ENCODE results near the gene C4orf50.

The C4orf50 gene

DNA sequence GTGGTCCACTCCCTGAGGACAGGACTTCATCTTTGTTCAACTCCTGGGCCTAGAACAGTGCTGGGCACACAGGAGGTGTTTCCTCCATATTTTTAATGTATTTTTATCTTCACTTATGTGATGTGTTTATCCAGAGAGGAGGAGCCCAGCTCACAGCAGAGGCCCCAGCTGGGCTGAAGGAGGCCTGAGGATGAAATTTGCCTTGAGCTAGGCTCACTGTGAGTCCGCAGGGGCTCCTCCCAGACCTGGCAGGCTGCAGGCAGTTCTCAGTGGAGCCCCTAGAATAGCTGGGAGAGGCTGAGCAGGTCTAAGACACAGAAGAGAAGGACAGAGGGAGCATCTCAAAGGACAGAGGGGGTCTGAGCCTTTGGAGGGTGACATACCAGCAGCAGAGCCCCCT is 26.8 kb downstream of the C4orf50 start:
- no peak for DNase-seq

DNA sequence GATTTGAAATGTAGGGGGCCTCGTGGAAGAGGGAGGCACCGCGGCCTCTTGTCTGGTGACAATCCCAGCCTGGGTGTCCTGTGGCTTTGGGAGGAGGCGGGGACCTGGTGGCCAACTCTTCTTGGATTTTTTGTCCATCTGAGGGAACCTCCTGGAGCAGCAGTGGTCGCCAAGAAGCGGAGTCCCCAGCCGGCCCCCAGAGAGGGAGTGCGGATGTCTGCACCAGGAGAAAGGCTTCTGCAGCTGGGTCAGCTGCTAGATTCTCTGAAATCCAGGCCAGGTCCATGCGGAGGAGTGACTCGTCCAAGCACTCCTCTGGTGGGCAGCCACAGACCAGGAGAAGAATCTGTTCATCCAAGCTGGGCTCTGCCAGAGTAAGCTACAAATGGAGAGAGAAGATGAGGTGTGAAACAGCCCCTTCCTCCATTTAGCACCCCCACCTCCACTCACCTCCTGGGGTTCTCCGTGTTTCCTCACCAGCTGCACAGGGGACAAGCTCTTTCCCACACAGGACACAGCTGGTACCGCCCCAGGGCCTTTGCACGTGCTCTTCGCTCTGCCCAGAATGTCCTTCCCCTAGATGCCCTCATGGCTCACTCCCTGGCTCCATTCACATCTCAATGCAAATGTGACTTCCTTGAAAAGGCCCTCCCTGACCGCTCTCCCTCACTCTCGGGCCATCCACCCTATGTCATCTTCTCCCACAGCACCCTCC is 27.6 kb downstream of the C4orf50 start:
- DNase-seq = no peak

DNA sequence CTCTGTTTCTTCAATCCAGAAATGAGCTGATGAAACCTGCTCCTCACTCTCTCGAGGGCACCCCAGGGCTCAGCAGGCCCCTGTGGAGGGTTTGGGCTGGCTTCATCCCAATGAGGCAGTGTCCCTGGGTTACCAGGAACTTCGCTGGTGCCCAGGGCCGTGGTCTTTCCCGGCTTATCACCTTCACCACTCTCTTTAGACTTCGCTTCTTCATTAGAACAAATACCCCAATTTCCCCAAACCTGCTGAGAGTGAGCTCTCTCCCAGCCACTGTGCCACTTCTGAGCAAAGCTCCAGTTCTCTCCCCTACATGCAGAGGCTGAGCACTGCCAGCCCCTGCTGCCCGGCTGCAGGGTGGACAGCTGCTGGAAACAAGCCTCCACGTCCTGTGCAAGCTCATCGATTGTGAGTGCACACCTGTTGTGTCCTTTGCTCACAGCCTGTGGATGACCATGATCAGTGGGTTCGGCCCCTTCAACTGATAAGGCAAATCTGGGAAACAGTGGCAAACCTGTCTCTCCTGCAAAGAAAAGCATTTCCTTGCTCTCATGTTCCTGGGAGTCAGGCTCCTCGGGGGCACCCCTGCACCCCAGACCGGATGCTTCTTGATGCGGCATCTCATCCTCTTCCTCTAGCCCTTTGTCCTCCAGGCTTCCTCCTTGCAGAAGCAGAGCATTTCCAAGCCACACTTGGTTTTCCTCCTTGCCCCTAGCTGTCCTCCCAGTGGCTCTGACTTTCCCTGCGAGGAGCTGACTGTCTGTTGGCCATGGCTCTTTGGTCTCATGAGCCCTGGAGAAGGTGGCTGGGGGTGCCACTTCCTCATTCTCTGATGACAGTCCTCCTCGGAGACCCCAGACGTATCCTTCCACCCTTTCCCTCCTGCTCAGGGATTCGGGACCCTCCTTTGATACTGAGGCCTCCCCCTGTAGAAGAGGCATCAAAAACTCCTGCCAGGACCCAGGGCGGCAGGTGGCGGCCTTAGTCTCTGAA is 28.7 kb downstream of the C4orf50 start:
- DNase-seq = no peak

DNA sequence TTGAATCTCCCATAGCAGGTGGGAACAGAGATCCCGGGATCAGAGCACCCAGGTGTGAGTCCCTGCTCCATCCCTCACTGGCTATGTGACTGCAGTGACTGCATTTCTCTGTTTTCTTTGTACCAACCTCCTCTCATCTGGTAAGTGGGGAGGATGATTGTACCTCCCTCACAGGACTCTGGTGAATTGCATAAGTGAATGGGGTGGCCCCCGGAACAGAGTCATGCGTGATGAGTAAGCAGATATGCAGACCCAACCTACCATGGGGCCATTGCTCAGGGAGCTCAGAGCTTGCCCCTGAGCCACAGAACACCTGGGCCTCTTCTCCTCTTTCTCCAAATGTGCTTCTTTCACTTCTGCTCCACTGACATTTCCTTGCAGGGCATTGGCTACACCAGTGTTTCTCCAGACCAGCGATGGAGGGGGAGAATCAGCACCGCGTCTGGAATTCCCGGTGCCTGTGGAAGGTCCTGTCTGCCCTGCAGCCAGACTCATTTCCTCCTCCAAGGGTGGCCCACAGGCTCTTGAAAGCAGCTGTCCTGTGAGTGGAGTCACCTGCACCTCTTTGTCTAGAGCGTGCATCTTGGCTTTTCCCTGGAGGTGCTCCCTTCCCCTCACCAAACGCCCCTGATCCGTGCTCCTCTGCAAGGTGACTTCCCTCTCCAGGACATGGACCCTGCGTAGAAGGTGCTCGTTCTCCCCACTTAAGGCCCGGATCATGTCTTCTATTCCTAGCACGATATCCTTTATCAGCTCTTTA is 30.0 kb downstream of the C4orf50 start:
- no peak for DNase-seq

DNA sequence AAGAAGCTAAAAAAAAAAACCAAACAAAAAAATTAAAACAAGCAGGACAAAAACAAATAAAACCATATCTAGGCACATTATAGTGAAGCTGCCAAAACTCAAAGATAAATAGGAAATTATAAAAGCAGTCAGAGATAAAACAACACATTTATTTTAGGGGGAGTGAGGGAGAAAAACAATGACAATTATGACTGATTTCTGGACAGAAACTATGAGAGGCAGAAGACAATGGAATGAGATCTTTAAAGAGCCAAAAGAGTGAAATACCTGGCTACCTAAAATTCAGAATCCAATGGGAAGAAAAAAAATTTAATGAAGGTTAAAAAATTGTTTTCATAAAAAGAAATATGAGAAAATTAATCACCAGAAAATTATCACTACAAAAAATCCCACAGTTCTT is 33.4 kb downstream of the C4orf50 start:
- no peak for DNase-seq

DNA sequence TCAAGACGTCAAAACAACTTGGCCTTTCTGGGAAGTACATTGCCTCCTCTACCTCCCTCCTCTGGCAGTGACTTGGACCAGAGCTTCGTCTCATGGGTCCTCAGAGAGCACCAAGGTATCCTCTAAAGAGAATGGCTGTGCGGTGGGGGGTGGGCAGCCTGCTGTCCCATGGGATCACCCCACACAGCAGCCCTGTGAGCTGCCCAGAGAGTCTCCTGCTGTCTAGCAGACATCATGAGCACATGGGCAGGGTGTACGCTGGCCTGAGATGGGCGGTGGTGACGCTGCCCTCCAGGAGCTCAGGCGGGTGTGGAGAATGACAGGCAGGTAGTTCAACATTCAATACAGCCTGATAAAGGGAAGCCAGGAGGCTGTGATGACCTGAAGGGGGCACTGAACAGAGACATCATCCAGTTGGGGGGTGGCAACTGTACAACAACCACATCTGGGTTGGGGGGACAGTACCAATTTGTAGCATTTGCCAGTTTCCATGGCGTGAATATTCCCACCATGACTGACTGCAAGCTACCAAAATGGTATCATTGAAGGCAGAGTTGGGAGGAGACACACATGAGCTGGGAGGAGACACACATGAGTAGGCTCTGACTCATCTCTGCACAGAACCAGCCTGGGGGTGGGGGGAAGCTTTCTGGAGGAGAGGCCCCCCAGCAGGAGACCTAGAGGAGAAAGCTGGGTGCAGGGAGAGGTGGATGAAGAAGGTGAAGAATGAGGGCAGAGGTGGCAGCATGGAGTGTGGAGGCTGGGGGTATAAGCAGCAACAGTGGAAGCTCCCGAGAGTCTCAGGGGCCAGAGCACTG is 35.9 kb downstream of the C4orf50 start:
- DNase-seq = no peak

DNA sequence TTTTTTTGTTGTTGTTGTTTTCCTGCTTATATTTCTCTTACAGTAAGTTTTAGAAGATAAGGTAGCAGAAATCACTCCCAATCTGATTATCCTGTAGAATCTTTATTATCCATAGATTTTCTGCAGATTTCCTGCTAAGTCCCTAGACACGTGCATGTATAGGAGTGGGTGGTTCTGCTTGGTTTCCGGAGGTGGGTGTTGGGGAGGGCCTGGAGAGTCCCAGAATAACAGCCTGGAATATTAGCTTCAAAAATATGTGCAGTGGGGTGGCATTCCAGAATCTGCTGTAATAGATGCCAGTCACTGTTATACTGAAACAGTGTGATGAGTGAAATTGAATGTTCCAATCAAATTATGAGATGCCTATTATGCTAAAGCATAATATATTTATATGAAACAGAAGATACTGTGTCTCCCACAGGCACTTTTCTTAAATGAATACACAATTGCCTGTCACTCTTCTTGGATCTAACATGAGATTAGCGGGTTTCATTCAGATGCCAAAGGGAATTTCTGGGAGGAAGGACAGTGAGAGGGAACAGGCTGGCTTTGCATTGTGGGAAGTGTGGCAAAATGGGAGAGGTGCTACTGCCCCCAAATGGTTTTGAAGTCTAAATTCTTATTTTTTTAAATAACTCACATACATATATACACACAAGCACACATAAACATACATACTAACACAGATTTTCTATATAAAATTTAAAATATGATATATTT is 37.6 kb downstream of the C4orf50 start:
- DNase-seq = no peak

DNA sequence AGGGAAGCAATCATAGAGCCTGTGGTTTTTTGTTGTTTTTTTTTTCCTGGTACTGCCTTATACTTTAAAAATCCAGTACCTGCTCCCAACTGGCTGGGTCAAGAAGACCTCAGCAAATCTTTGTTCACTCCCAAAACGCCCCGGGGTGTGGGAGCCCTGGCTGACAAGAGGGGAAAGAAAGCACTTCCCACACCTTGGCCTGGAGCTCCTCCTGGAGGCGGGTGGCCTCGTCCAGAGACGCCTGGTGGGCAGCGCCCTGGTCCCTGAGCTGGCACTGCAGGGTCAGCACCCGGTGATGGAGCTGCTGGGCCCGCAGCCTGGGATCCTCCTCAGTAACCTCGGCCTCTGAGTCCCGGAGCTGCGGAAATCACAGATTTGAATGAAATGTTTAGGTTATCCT is 38.2 kb downstream of the C4orf50 start:
- no peak for DNase-seq

DNA sequence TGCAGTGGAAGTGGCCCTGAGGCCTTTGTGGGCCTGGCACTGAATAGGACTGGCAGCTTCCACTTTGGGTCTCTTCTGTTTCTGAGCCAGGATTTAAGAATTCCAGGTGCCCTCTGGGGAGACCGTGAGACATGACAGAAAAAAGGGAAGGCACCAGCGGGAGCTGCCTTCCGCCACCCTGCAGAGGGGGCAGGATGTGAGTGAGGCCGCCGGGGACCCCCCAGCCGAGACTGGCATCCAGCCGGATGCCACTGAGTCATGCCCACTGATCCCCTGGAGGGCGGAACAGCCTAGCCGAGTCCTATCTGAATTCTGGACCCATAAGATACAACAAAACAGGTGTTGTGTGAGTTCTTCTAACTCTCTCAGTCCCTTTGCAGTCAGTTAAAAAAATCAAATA is 41.3 kb downstream of the C4orf50 start:
- no peak for DNase-seq

DNA sequence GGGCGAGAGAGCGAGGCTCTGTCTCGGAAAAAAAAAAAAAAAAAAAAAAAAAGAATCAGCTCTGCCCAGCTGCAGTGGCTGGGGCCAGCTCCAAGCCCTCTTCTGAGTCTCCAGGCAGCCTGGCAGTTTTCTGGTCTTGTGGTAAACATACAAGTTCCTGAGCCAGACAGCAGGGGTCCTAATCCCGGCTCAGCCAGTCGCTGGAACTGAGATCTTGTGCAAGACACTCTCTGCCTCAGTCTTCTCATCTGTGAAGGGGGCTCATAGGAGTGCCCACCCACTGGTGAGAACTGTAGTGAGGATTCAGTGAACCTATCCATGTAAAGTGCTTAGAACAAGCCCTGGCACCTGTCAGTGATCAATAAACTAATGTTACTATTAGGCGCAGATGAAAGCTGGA is 41.8 kb downstream of the C4orf50 start:
- no peak for DNase-seq

DNA sequence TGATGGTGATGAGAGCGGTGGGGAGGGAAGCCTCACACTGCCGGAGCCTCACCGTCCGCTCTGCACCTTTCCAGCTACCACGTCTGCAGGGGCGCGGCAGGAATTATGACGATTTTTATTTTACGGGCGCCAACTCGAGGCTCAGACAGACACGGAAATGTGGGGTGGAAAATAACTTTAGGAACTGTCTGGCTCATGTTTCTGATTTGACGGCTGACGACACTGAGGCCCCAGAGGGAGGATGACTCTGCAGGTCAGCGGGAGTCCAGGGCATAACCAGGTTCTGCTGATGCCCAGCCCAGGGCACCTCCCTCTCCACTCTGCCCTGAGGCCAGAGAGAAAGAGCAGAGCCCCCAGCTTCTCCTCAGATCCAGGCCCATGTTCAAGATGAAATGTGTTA is 43.9 kb downstream of the C4orf50 start:
- DNase-seq = no peak

DNA sequence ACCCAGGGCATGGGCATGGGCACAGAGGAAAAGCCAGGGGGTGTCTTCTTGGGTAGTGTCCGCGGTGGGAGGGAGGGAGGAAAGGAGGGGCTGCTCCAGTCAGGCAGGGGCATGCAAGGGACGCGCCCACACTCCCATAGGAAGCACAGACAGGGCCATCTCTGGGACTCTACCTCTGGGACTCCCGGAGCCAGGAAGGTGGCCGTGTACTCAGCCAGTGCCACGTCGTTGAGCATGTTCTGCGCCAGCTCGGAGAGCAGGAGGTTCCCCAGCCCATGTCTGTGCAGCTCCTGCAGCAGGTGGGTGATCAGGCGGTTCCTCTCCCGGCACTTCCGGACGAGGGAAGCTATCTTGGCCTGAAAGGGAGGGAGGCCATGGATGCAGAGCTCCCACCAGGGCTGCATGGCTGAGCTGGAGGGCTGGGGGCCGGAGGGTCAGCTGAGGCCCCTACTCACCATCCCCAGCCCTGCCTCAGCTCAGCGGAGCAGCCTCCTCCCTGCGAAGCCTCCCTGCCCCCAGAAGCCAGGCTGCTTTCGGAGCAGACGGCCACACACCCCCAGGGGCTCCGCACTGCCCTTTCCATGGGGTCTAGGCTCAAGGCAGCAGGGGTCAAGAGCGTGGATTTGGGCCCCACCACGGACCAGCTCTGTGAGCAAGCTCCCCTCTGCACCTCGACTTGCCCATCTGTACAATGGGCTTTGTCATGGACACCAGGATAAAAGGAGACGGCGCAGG is 44.6 kb downstream of the C4orf50 start:
- no peak for DNase-seq

DNA sequence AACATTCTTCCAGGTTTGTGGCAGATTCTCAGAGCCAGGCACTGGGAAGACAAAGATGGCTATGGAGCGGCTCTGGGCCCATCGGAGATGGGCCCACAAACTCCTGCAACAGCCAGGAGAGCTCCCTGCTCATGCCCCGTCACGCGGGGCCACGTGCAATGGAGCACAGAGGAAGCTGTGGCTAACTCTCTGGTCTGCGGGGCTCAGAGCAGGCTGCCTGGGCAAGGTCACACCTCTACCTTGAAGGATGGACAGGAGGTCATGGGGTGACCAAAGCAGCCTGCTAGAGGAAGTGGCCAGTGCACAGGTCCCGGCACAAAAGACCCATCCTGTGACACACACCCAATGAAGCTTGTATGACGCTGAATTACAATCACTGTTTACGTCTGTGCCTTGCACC is 45.2 kb downstream of the C4orf50 start:
- DNase-seq = no peak

DNA sequence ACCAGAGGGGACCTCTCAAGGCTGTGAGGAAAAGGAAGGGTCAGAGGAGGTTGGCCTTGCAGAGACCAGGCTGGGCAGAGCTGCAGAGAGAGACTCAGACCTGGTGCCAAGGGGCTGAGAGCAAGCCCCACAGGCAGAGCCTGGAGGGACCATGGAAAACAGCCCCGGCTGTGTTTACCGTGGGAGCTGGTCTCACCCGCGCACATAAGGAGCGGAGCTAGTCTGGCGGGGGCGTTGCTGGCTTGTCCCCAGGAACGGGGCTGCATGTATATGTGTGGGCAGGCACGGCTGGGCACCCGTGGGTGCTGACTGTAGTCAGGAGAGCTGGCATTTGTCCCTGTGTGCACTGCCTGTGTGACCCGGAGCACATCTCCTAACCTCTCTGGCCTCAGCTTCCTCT is 45.7 kb downstream of the C4orf50 start:
- DNase-seq = no peak

DNA sequence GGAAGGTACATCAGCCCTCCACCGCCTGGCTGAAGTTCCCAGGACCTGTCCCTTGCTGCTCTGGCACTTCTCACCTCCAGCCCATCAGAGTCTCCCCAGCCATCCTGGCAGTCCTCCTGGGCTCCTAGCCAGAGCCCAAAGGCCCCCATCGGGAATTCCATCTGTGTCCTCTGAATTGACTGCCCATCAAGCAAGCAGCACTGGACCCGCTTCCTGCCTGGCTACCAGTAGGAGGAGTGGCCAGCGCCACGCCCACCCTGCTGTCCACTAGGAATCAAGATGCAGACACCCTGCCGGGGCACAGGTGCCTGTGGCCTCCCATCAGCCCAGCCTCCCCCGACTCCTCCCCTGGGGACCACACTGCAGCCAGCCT is 47.2 kb downstream of the C4orf50 start:
- no peak for DNase-seq

DNA sequence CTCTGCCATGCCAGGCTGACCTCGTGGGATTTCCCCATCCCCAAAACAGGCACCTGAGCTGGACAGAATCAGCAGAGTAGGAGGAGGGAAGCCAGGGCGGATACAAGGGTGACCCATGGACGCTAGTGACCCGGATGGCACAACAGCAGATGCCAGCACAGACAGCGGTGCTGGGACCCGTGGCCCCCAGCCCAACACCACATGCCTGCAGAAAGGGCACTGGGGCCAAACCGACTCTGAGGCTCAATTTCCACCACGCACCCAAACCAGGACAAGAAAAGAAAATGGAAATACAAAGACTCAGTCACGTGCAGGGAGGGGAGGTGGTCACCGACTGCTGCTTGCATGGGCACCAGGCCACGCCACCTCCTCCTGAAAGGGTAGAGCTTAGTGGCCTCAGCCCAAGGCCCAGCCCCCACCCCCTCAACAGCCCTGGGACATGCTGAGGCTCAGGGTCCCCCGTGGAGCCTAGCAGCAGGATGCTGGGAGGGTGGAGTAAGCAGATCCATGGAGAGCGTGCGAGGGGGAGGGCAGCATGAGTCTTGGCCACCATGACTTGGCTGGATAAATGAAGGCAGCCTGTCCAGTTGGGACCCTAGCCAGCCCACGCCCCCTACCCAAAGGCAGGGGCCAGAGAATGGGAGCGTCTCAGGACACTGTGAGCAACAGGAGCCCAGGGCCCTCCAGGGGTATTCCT is 47.7 kb downstream of the C4orf50 start:
- DNase-seq = no peak

DNA sequence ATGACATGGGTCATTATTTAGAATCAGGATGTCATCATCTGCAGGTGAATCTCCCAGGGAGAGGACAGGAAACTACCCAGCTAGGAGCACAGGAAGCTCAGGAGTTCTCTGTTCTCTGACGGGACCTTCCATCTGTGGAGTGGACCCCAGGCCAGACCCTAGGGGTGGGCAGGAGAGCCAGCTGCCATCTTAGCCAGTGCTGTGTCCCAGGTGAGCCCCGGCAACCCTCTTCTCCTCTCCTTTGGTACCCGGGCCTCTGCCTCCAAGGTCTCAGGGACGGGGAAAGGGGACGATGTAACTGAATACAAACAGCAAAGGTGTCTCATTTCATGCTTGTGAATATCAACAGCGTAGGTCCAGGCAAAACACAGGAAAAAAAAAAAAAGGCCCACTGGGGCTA is 48.5 kb downstream of the C4orf50 start:
- no peak for DNase-seq

DNA sequence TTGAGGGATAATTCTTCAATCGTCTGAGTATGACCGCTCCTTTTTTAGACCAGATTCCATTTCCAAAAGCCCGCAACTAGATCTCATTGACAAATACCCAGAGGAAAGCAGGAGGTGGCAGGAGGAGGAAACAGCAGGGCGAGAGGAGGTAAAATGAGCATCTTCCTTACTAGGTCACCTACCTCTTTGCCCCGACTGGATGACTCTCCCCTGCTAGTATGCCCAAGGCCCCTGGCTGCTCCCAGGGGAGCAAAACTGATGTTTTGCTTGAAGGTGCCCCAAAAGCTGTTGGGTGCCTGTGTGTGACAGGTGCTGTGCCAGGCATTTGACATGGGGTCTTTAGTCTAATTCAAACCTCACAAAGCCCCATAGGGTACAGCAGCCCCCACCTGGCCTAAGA is 48.9 kb downstream of the C4orf50 start:
- DNase-seq = no peak

DNA sequence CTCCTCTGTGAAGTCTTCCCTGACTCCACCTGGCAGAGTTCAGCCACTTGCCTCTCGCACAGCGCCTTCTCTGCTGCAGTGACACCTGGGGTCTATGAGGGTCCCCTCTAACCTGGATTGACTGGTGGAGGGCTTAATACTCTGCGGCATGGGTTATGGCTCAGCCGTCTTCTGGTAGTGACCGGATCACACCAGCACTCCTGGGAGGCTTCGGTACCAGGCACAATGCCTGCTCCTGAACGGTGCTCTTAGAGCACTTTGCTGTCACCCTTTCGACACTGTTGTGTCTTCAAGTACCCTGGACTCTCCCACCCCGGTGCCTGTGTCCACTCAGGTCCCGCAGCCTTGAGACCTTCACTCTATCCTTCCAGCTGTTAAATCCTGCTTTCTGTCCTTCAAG is 50.0 kb downstream of the C4orf50 start:
- no peak for DNase-seq

DNA sequence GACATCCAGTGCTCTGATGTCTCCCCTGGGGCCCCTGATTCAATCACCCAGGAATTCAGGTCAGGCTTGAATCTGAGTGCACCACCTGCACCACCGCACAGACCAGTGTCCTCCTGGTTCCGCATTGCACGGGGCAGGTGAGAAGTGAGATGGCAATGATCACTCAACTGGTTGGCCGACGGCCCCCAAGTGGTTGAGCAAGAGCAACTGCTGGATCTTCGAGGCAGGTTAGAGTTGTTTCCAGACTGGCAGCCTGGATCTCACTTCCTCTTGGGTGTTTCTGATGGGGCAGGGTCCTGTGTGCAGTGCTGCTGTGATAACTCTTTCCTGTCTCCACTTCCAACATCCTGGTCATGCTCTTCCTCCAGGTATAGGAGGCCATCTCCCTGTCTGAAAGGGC is 50.4 kb downstream of the C4orf50 start:
- DNase-seq = no peak

DNA sequence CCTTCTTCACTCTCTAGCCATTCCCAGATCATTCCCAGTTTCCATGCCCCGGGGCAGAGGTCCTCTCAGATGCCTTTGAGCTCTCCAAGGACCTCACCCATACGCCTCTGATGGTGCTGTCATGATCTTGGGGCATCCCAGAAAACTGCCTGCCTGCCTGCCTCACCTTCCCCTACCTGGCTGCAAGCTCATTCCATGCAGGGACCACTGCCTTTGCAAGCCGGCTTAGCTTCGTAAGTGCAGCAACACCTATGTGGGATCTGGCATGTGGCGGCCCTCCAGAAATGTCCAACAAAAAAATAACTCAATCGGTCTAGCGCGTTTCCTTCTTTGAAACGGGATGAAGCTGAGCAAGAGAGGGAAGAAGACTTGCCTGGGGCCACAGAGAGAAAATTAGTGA is 53.0 kb downstream of the C4orf50 start:
- no peak for DNase-seq

Measured in OCI-M1 (cell line).